ENCODE results near the gene MIR17HG. TPM values are rescaled to one million over a fixed set of nuclear protein-coding genes. Genes with fewer than 3 reads are reported as not detected.
A peak's percentile ranks its signal among the peaks of the same experiment; 100 is the strongest.

Gene MIR17HG
- total RNA-seq, 4 donors from 2014 or later = 5.1 to 29.5 (median 11.8) TPM

- DNase-seq (ENCODE audit: low spot score) (no peak), ATAC-seq (ENCODE audit: low FRiP score) (no peak)
- TF ChIP-seq CTCF (IDR thresholded peaks at IDR 0.05) = no peak
Measured at GRCh38 chr13:91331047-91331915, 16.2 kb upstream of the MIR17HG start.

- DNase-seq (ENCODE audit: low spot score) (no peak), ATAC-seq (ENCODE audit: low FRiP score) (no peak)
- TF ChIP-seq CTCF (IDR thresholded peaks at IDR 0.05) = no peak
Measured at GRCh38 chr13:91346062-91346461, 1.4 kb upstream of the MIR17HG start.

GRCh38 chr13:91346850-91347201 is 661 bp upstream of the MIR17HG start:
- ATAC-seq (ENCODE audit: low FRiP score) = peak; percentile 3

GRCh38 chr13:91347996-91348905 is 764 bp downstream of the MIR17HG start:
- TF ChIP-seq CTCF (IDR thresholded peaks at IDR 0.05) = no peak
- peak; percentile 25 for DNase-seq (ENCODE audit: low spot score)
- ATAC-seq (ENCODE audit: low FRiP score) = peak; percentile 50

More at GRCh38 chr13:91346850-91347201, 661 bp upstream of the MIR17HG start:
- DNase-seq (ENCODE audit: low spot score) = no peak
- no peak for TF ChIP-seq CTCF (IDR thresholded peaks at IDR 0.05)

GRCh38 chr13:91348906-91349435 is 1.5 kb downstream of the MIR17HG start:
- peak in 2 of 3 donors; percentile 91 to 95 for TF ChIP-seq CTCF (IDR thresholded peaks at IDR 0.05)
- DNase-seq (ENCODE audit: low spot score) = peak; percentile 98
- ATAC-seq (ENCODE audit: low FRiP score) = peak; percentile 82

GRCh38 chr13:91349992-91350911 is 2.8 kb downstream of the MIR17HG start:
- DNase-seq (ENCODE audit: low spot score) (no peak), ATAC-seq (ENCODE audit: low FRiP score) (no peak)
- no peak for TF ChIP-seq CTCF (IDR thresholded peaks at IDR 0.05)
